H9 (cell line): ENCODE results near the gene TRPM5. TPM values are rescaled to one million over a fixed set of nuclear protein-coding genes. Genes with fewer than 3 reads are reported as not detected.

Experiments used
- DNase-seq: peaks from one replicate; pipeline ENCODE4 v3.0.0-alpha.2; 2017
- H2AFZ ChIP-seq: one replicate; pipeline ENCODE4 v1.6.1; 2013; ENCODE audit warnings: mild to moderate bottlenecking, low read length, control low read depth, moderate library complexity
- H2AK5ac ChIP-seq: 2 replicates; pipeline ENCODE4 v1.6.1; 2013; ENCODE audit warnings: low read length, control low read depth, mixed read lengths; ENCODE audit not compliant: insufficient read length
- H2BK120ac ChIP-seq: one replicate; pipeline ENCODE4 v1.6.1; 2013; ENCODE audit warnings: low read depth, mild to moderate bottlenecking, low read length, control low read depth, inconsistent platforms; ENCODE audit not compliant: poor library complexity, severe bottlenecking
- H2BK12ac ChIP-seq: 2 replicates; pipeline ENCODE4 v1.6.1; 2013; ENCODE audit warnings: low read length, control low read depth, mixed read lengths, low read depth; ENCODE audit not compliant: insufficient read length
- H2BK15ac ChIP-seq: 2 replicates; pipeline ENCODE4 v1.6.1; 2013; ENCODE audit warnings: low read depth, low read length, control low read depth
- H2BK20ac ChIP-seq: one replicate; pipeline ENCODE4 v1.6.1; 2013; ENCODE audit warnings: low read depth, mild to moderate bottlenecking, low read length, control low read depth, inconsistent platforms; ENCODE audit not compliant: poor library complexity, severe bottlenecking
- H2BK5ac ChIP-seq: 2 replicates; pipeline ENCODE4 v1.6.1; 2013; ENCODE audit warnings: low read length, control low read depth, mixed read lengths; ENCODE audit not compliant: insufficient read length
- H3K14ac ChIP-seq: 2 replicates; pipeline ENCODE4 v1.6.1; 2013; ENCODE audit warnings: low read length, control low read depth; ENCODE audit not compliant: insufficient read depth
- H3K18ac ChIP-seq: 2 replicates; pipeline ENCODE4 v1.6.1; 2013; ENCODE audit warnings: low read depth, mild to moderate bottlenecking, mixed read lengths, low read length, control low read depth; ENCODE audit not compliant: insufficient read length
- H3K23ac ChIP-seq: 2 replicates; pipeline ENCODE4 v1.6.1; 2013; ENCODE audit warnings: low read length, control low read depth, mixed read lengths, low read depth; ENCODE audit not compliant: insufficient read length
- H3K23me2 ChIP-seq: 2 replicates; pipeline ENCODE4 v1.6.1; 2013; ENCODE audit warnings: low read depth, mild to moderate bottlenecking, mixed read lengths, low read length, control low read depth; ENCODE audit not compliant: insufficient read length, poor library complexity, severe bottlenecking
- H3K27ac ChIP-seq: 2 replicates; pipeline ENCODE4 v1.5.1; 2013; ENCODE audit warnings: low read length, control low read depth, mixed read lengths, low read depth; ENCODE audit not compliant: insufficient read length
- H3K27me3 ChIP-seq: 2 replicates; pipeline ENCODE4 v1.6.1; 2013; ENCODE audit warnings: low read length, control low read depth, inconsistent platforms; ENCODE audit not compliant: insufficient read depth
- H3K4ac ChIP-seq: 2 replicates; pipeline ENCODE4 v1.6.1; 2013; ENCODE audit warnings: low read depth, mild to moderate bottlenecking, control low read depth, inconsistent platforms, low read length, moderate library complexity
- H3K4me1 ChIP-seq: 2 replicates; pipeline ENCODE4 v1.6.1; 2013; ENCODE audit warnings: low read length, control low read depth, inconsistent platforms; ENCODE audit not compliant: insufficient read depth
- H3K4me2 ChIP-seq: 2 replicates; pipeline ENCODE4 v1.6.1; 2013; ENCODE audit warnings: low read length, control low read depth, mixed read lengths; ENCODE audit not compliant: insufficient read length, insufficient read depth
- H3K56ac ChIP-seq: 2 replicates; pipeline ENCODE4 v1.6.1; 2013; ENCODE audit warnings: low read depth, mild to moderate bottlenecking, mixed read lengths, low read length, control low read depth; ENCODE audit not compliant: insufficient read length
- H3K79me1 ChIP-seq: 2 replicates; pipeline ENCODE4 v1.6.1; 2013; ENCODE audit warnings: low read depth, mild to moderate bottlenecking, moderate library complexity, low read length, control low read depth, inconsistent platforms; ENCODE audit not compliant: insufficient read depth, poor library complexity, severe bottlenecking
- H3K79me2 ChIP-seq: 2 replicates; pipeline ENCODE4 v1.6.1; 2013; ENCODE audit warnings: low read length, control low read depth, inconsistent platforms; ENCODE audit not compliant: insufficient read depth
- H3K9ac ChIP-seq: 2 replicates; pipeline ENCODE4 v1.6.1; 2013; ENCODE audit warnings: low read length, control low read depth, mixed read lengths; ENCODE audit not compliant: insufficient read length; ENCODE audit errors: extremely low read depth
- H3K9me3 ChIP-seq: one replicate; pipeline ENCODE4 v1.6.1; 2013; ENCODE audit warnings: low read depth, low read length, inconsistent platforms; ENCODE audit not compliant: control insufficient read depth
- H3T11ph ChIP-seq: one replicate; pipeline ENCODE4 v1.6.1; 2013; ENCODE audit warnings: mild to moderate bottlenecking, low read length, control low read depth, inconsistent platforms
- H4K20me1 ChIP-seq: one replicate; pipeline ENCODE4 v1.6.1; 2013; ENCODE audit not compliant: control insufficient read depth, insufficient read length, insufficient read depth
- H4K5ac ChIP-seq: 2 replicates; pipeline ENCODE4 v1.6.1; 2013; ENCODE audit warnings: low read depth, mild to moderate bottlenecking, mixed read lengths, low read length, control low read depth; ENCODE audit not compliant: insufficient read length
- H4K8ac ChIP-seq: replicated peaks from 2 replicates; pipeline ENCODE4 v1.6.1; 2013; ENCODE audit warnings: low read length, control low read depth, mixed read lengths, low read depth; ENCODE audit not compliant: insufficient read length
- H4K91ac ChIP-seq: 2 replicates; pipeline ENCODE4 v1.6.1; 2013; ENCODE audit warnings: low read depth, mild to moderate bottlenecking, moderate library complexity, mixed read lengths, low read length, control low read depth; ENCODE audit not compliant: insufficient read length
- H3K27ac Mint-ChIP-seq, 3 experiments: 2 replicates in 2 of 3; 3 replicates in 1 of 3; pipeline ENCODE4 v1.8.0; 2020 to 2021; ENCODE audit warnings: mixed read lengths in 3 of 3, mild to moderate bottlenecking in 1 of 3, moderate library complexity in 1 of 3
- H3K27me3 Mint-ChIP-seq: 2 replicates; pipeline ENCODE4 v1.8.0; 2021; ENCODE audit warnings: low read depth, mild to moderate bottlenecking, moderate library complexity, mixed read lengths
- H3K36me3 Mint-ChIP-seq, 3 experiments: 2 replicates in 2 of 3; 3 replicates in 1 of 3; pipeline ENCODE4 v1.8.0; 2020 to 2021; ENCODE audit warnings: low read depth in 3 of 3, mixed read lengths in 3 of 3; ENCODE audit not compliant: insufficient read depth in 1 of 3
- H3K4me1 Mint-ChIP-seq, 2 experiments: 2 replicates each; pipeline ENCODE4 v1.8.0; 2020; ENCODE audit warnings: mixed read lengths in 2 of 2
- H3K4me3 Mint-ChIP-seq, 2 experiments: 2 replicates in 1 of 2; 3 replicates in 1 of 2; pipeline ENCODE4 v1.8.0; 2020 to 2021; ENCODE audit warnings: mild to moderate bottlenecking in 2 of 2, mixed read lengths in 2 of 2, moderate library complexity in 1 of 2
- H3K9me3 Mint-ChIP-seq, 2 experiments: 2 replicates in 1 of 2; 3 replicates in 1 of 2; pipeline ENCODE4 v1.8.0; 2020; ENCODE audit warnings: mild to moderate bottlenecking in 2 of 2, mixed read lengths in 2 of 2, moderate library complexity in 1 of 2
- WGBS: extraction: QIAGEN DNeasy Blood & Tissue Kit; methylation state at CpG from one replicate; pipeline ENCODE4 v1.1.7; 2013; ENCODE audit warnings: missing lambda C conversion rate, low lambda C conversion rate, mixed read lengths; ENCODE audit not compliant: insufficient read length; ENCODE audit errors: extremely low coverage; 5-methylcytosine and 5-hydroxymethylcytosine counted together
- total RNA-seq: library from RNA; stranded (reverse); gene quantifications from 2 replicates; pipeline ENCODE4 v1.2.1, GENCODE V29; 2021
- TF ChIP-seq, protein P1 (sequence below): fragments of 200-600 bp; sonication (generic); conservative IDR thresholded peaks from 3 replicates; pipeline ENCODE4 v1.8.0; 2021; ENCODE audit warnings: antibody characterized with exemption, mild to moderate bottlenecking

TRPM5 gene
- total RNA-seq, 1 experiment from 2014 or later: 0.09 TPM

DNA sequence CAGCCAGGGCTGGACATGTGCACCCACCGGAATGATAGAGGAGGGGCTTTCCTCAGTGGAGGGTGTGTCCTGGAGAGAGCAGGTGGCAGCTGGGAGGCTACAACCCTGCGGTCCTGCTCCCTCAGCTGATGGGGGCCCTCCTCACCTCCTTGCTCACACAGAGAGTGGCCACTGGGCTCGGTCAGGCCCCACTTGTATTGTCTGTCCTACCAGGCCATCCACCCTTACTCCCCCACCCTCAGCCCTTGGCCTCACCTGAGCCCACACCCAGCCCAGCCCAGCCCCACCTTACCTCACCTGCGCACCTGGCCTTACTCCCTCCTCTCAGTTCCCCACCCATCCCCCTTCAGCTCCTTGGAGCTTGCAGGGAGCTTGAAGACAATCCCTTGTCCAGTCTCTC is 3.1 kb downstream of the TRPM5 start:
- H3K27me3 Mint-ChIP-seq: peaks cover 86% of the 10 kb centered on the region
- H4K20me1 ChIP-seq: no peaks in the 10 kb centered on the region
- no peak overlapping the region for H2BK20ac ChIP-seq
- no peak overlapping the region for H3T11ph ChIP-seq
- no peak overlapping the region for H4K5ac ChIP-seq
- no peak overlapping the region for H2BK12ac ChIP-seq
- H3K4ac ChIP-seq: no peak overlapping the region
- H2BK5ac ChIP-seq: no peak overlapping the region
- H2BK120ac ChIP-seq: no peak overlapping the region
- peaks cover 3 to 10% of the 10 kb centered on the region in 2 experiments; a peak in 3 of 5 replicates for H3K9me3 Mint-ChIP-seq
- no peak overlapping the region for H4K91ac ChIP-seq
- no peak overlapping the region for H4K8ac ChIP-seq
- no peak overlapping the region for H2BK15ac ChIP-seq
- TF ChIP-seq, protein P1, sequence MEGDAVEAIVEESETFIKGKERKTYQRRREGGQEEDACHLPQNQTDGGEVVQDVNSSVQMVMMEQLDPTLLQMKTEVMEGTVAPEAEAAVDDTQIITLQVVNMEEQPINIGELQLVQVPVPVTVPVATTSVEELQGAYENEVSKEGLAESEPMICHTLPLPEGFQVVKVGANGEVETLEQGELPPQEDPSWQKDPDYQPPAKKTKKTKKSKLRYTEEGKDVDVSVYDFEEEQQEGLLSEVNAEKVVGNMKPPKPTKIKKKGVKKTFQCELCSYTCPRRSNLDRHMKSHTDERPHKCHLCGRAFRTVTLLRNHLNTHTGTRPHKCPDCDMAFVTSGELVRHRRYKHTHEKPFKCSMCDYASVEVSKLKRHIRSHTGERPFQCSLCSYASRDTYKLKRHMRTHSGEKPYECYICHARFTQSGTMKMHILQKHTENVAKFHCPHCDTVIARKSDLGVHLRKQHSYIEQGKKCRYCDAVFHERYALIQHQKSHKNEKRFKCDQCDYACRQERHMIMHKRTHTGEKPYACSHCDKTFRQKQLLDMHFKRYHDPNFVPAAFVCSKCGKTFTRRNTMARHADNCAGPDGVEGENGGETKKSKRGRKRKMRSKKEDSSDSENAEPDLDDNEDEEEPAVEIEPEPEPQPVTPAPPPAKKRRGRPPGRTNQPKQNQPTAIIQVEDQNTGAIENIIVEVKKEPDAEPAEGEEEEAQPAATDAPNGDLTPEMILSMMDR: no peak
- H3K4me3 Mint-ChIP-seq: no peak overlapping the region
- no peak overlapping the region for H3K14ac ChIP-seq
- H3K56ac ChIP-seq: no peak overlapping the region
- H2AFZ ChIP-seq: no peak overlapping the region
- no peaks in the 10 kb centered on the region for H3K4me1 ChIP-seq
- H3K4me2 ChIP-seq: no peak overlapping the region
- no peaks in the 10 kb centered on the region for H3K79me2 ChIP-seq
- DNase-seq: no peak
- H3K4me1 Mint-ChIP-seq: peaks cover 0 to 3% of the 10 kb centered on the region in 2 experiments; a peak in 2 of 4 replicates
- H3K9me3 ChIP-seq: no peaks in the 10 kb centered on the region
- peaks cover 4% of the 10 kb centered on the region for H3K23me2 ChIP-seq
- H3K23ac ChIP-seq: no peak overlapping the region
- no peaks in the 10 kb centered on the region for H3K79me1 ChIP-seq
- H3K36me3 Mint-ChIP-seq: no peaks in the 10 kb centered on the region
- no peak overlapping the region for H3K9ac ChIP-seq
- no peak overlapping the region for H3K18ac ChIP-seq
- peaks cover 12% of the 10 kb centered on the region; the same call in 1 of the 2 replicates for H3K27me3 ChIP-seq
- WGBS: no CpG with 5 or more reads among the region's 4 CpGs
- no peak overlapping the region for H3K27ac ChIP-seq
- no peak overlapping the region for H3K27ac Mint-ChIP-seq
- H2AK5ac ChIP-seq: no peak overlapping the region
